HG02973 (cell line): ENCODE data around the gene MTOR.
"Not testable (repeated sequence)": the region's sequence is repeated elsewhere in the genome, so short reads cannot be mapped to it uniquely, and the experiment has no call there.

Experiments used
- ATAC-seq: cut with Tn5 transposase; IDR thresholded peaks from one replicate; pipeline ENCODE4 v1.9.1; 2021; ENCODE audit warnings: moderate library complexity; ENCODE audit not compliant: unreplicated experiment

The MTOR gene

GRCh38 chr1:11262171-11263049 lies at the start of gene MTOR:
Gene MTOR (minus strand): TSS chr1:11262551. CDS start chr1:11259409, 3,142 bp downstream.
- peak; percentile 96 for ATAC-seq

GRCh38 chr1:11309385-11309784 lies 47.0 kb upstream of the MTOR start:
- no peak for ATAC-seq

GRCh38 chr1:11308699-11309224 lies 46.4 kb upstream of the MTOR start:
- ATAC-seq = no peak

- ATAC-seq = no peak
These were observed 45.5 kb upstream of the MTOR start for GRCh38 chr1:11307852-11308251.

- ATAC-seq = not testable (repeated sequence)
These were observed 43.2 kb upstream of the MTOR start for GRCh38 chr1:11305516-11305915.

- no peak for ATAC-seq
These were observed 40.0 kb upstream of the MTOR start for GRCh38 chr1:11302366-11302765.

GRCh38 chr1:11301601-11302000 lies 39.2 kb upstream of the MTOR start:
- no peak for ATAC-seq

- no peak for ATAC-seq
These were observed 36.8 kb upstream of the MTOR start for GRCh38 chr1:11299225-11299574.

- no peak for ATAC-seq
These were observed 36.3 kb upstream of the MTOR start for GRCh38 chr1:11298390-11299224.

GRCh38 chr1:11297774-11298173 lies 35.4 kb upstream of the MTOR start:
- not testable (repeated sequence) for ATAC-seq

GRCh38 chr1:11295905-11296304 lies 33.6 kb upstream of the MTOR start:
- ATAC-seq = no peak

GRCh38 chr1:11294951-11295350 lies 32.6 kb upstream of the MTOR start:
- ATAC-seq = no peak

GRCh38 chr1:11293856-11294255 lies 31.5 kb upstream of the MTOR start:
- no peak for ATAC-seq

GRCh38 chr1:11291049-11291448 lies 28.7 kb upstream of the MTOR start:
- ATAC-seq = no peak

GRCh38 chr1:11289064-11289463 lies 26.7 kb upstream of the MTOR start:
- ATAC-seq = no peak

GRCh38 chr1:11286735-11287410 lies 24.5 kb upstream of the MTOR start:
- ATAC-seq = no peak

GRCh38 chr1:11285883-11286734 lies 23.8 kb upstream of the MTOR start:
- ATAC-seq = no peak

GRCh38 chr1:11284784-11285183 lies 22.4 kb upstream of the MTOR start:
- ATAC-seq = no peak

GRCh38 chr1:11283151-11283550 lies 20.8 kb upstream of the MTOR start:
- no peak for ATAC-seq
